ENCODE measurements around the gene NOTUM. TPM values are rescaled to one million over a fixed set of nuclear protein-coding genes. Genes with fewer than 3 reads are reported as not detected.

NOTUM gene
- polyA plus RNA-seq, 4 donors = 1.7 to 3.7 (median 2.4) TPM

GRCh38 chr17:81980122-81980521 lies 19.1 kb upstream of the NOTUM start:
- no peak for DNase-seq (ENCODE audit: low read depth in 4 of 4, low spot score in 3 of 4)

GRCh38 chr17:81978524-81979298 lies 17.7 kb upstream of the NOTUM start:
- no peak for DNase-seq (ENCODE audit: low read depth in 4 of 4, low spot score in 3 of 4)

GRCh38 chr17:81977211-81977808 lies 16.3 kb upstream of the NOTUM start, which contains the start of gene ASPSCR1:
TSS of gene ASPSCR1 (plus strand) at chr17:81977629. CDS start at chr17:81977647, 18 bp downstream.
- DNase-seq (ENCODE audit: low read depth in 4 of 4, low spot score in 3 of 4) = peak in 3 of 4 donors; percentile 83 to 85 (median 85)

GRCh38 chr17:81976332-81977210 lies 15.6 kb upstream of the NOTUM start:
- no peak for DNase-seq (ENCODE audit: low read depth in 4 of 4, low spot score in 3 of 4)

GRCh38 chr17:81973432-81973831 lies 12.4 kb upstream of the NOTUM start:
- DNase-seq (ENCODE audit: low read depth in 4 of 4, low spot score in 3 of 4) = no peak

GRCh38 chr17:81968850-81969812 lies 8.1 kb upstream of the NOTUM start:
- DNase-seq (ENCODE audit: low read depth in 4 of 4, low spot score in 3 of 4) = no peak

- no peak for DNase-seq (ENCODE audit: low read depth in 4 of 4, low spot score in 3 of 4)
Measured at GRCh38 chr17:81968396-81968745, 7.4 kb upstream of the NOTUM start.

GRCh38 chr17:81967533-81968395 lies 6.8 kb upstream of the NOTUM start:
- DNase-seq (ENCODE audit: low read depth in 4 of 4, low spot score in 3 of 4) = peak in 1 of 4 donors; percentile 55

- no peak for DNase-seq (ENCODE audit: low read depth in 4 of 4, low spot score in 3 of 4)
Measured at GRCh38 chr17:81967244-81967532, 6.2 kb upstream of the NOTUM start.

- DNase-seq (ENCODE audit: low read depth in 4 of 4, low spot score in 3 of 4) = no peak
Measured at GRCh38 chr17:81966343-81967243, 5.6 kb upstream of the NOTUM start.

- no peak for DNase-seq (ENCODE audit: low read depth in 4 of 4, low spot score in 3 of 4)
Measured at GRCh38 chr17:81964081-81964849, 3.3 kb upstream of the NOTUM start.

- DNase-seq (ENCODE audit: low read depth in 4 of 4, low spot score in 3 of 4) = no peak
Measured at GRCh38 chr17:81962499-81963441, 1.8 kb upstream of the NOTUM start.

- DNase-seq (ENCODE audit: low read depth in 4 of 4, low spot score in 3 of 4) = no peak
Measured at GRCh38 chr17:81961521-81962498, 823 bp upstream of the NOTUM start.

- DNase-seq (ENCODE audit: low read depth in 4 of 4, low spot score in 3 of 4) = no peak
Measured at GRCh38 chr17:81960130-81960958, 643 bp downstream of the NOTUM start.

Measured in right renal pelvis (tissue), 4 donors.